ENCODE measurements around the gene ZMYND10.
A peak's percentile ranks its signal among the peaks of the same experiment; 100 is the strongest.

Gene ZMYND10

GRCh38 chr3:50340448-50341329 lies 4.8 kb downstream of the ZMYND10 start, which contains the start of gene RASSF1:
TSS of gene RASSF1 (minus strand) at chr3:50340836. CDS start at chr3:50340805, 31 bp downstream.
- peak within 1 kb of the TSS; percentile 59 for H3K4me3 ChIP-seq (ENCODE audit: low read length)
- peak; percentile 70 for DNase-seq (ENCODE audit: low read depth)
- TF ChIP-seq CTCF (IDR thresholded peaks at IDR 0.05; ENCODE audit: insufficient read depth, low read depth, low read length, missing control alignments): no peak

GRCh38 chr3:50340147-50340447 lies 5.4 kb downstream of the ZMYND10 start:
- no peak for TF ChIP-seq CTCF (IDR thresholded peaks at IDR 0.05; ENCODE audit: insufficient read depth, low read depth, low read length, missing control alignments)
- peak overlapping the region; percentile 59 for H3K4me3 ChIP-seq (ENCODE audit: low read length)
- no peak for DNase-seq (ENCODE audit: low read depth)

- peak overlapping the region; percentile 59 for H3K4me3 ChIP-seq (ENCODE audit: low read length)
- TF ChIP-seq CTCF (IDR thresholded peaks at IDR 0.05; ENCODE audit: insufficient read depth, low read depth, low read length, missing control alignments): no peak
- no peak for DNase-seq (ENCODE audit: low read depth)
These were observed 5.9 kb downstream of the ZMYND10 start for GRCh38 chr3:50339485-50340146.

GRCh38 chr3:50338965-50339364 lies 6.6 kb downstream of the ZMYND10 start:
- DNase-seq (ENCODE audit: low read depth): no peak
- TF ChIP-seq CTCF (IDR thresholded peaks at IDR 0.05; ENCODE audit: insufficient read depth, low read depth, low read length, missing control alignments): no peak
- no peak overlapping the region for H3K4me3 ChIP-seq (ENCODE audit: low read length)

- no peak for TF ChIP-seq CTCF (IDR thresholded peaks at IDR 0.05; ENCODE audit: insufficient read depth, low read depth, low read length, missing control alignments)
- DNase-seq (ENCODE audit: low read depth): peak; percentile 100
- H3K4me3 ChIP-seq (ENCODE audit: low read length): peak overlapping the region; percentile 92
These were observed 8.2 kb downstream of the ZMYND10 start for GRCh38 chr3:50337175-50337861.

- peak; percentile 53 for DNase-seq (ENCODE audit: low read depth)
- TF ChIP-seq CTCF (IDR thresholded peaks at IDR 0.05; ENCODE audit: insufficient read depth, low read depth, low read length, missing control alignments): peak; percentile 18
- H3K4me3 ChIP-seq (ENCODE audit: low read length): peak overlapping the region; percentile 92
These were observed 8.9 kb downstream of the ZMYND10 start for GRCh38 chr3:50336452-50337174.
